Stimulated activated CD4-positive, alpha-beta T cell treated with anti-CD3 and anti-CD28 coated beads, Interleukin-15, amount 100 ng/mL, for 48 hours (primary cell): ENCODE data around the gene MIDN.

ENCODE experiments used
- DNase-seq, 2 donors: peaks; one replicate each; pipeline ENCODE4 v3.0.0-alpha.2; 2020; ENCODE audit warnings: low read depth in 2 of 2

MIDN gene

DNA sequence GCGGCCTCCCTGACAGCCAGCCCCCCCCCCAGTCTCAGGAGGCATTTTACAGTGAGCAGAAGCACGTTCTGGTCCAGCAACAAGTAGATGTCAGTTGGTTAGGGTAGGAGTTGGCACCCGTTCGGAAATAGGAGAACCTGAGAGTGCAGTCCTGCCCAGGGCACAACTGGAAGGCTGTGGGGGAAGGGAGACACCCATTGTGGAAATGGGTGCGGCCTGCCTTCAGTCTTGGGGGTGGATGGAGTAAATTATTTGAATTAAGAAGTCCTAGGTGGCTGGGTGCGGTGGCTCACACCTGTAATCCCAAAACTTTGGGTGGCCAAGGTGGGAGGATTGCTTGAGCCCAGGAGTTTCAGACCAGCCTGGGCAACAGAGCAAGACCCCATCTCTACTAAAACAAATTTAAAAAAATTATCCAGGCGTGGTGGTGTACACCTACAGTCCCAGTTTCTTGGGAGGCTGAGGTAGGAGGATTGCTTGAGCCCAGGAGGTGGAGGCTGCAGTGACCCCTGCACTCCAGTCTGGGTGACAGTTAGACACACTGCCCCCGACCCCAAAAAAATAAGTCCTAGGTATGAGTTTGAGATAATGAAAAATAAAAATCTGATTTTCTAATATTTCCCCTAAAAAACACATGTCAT, 21.9 kb downstream of the MIDN start:
- DNase-seq = no peak

DNA sequence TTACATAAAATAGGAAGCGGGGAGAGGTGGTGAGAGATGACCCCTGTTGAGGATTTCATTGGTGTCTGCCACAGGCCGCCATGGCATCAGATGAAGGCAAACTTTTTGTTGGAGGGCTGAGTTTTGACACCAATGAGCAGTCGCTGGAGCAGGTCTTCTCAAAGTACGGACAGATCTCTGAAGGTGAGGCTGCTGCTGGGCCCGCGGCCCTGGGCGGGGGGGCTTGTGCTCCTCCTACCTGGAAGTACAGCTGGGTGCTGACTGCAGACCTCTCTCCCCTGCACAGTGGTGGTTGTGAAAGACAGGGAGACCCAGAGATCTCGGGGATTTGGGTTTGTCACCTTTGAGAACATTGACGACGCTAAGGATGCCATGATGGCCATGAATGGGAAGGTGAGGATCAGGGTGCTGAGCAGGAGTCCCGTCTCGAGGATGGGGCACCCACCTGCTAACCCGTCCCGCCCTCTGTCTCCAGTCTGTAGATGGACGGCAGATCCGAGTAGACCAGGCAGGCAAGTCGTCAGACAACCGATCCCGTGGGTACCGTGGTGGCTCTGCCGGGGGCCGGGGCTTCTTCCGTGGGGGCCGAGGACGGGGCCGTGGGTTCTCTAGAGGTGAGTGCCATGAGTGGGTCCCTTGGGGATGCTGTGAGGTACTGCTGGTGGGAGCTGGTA, 22.6 kb downstream of the MIDN start:
- DNase-seq = no peak

DNA sequence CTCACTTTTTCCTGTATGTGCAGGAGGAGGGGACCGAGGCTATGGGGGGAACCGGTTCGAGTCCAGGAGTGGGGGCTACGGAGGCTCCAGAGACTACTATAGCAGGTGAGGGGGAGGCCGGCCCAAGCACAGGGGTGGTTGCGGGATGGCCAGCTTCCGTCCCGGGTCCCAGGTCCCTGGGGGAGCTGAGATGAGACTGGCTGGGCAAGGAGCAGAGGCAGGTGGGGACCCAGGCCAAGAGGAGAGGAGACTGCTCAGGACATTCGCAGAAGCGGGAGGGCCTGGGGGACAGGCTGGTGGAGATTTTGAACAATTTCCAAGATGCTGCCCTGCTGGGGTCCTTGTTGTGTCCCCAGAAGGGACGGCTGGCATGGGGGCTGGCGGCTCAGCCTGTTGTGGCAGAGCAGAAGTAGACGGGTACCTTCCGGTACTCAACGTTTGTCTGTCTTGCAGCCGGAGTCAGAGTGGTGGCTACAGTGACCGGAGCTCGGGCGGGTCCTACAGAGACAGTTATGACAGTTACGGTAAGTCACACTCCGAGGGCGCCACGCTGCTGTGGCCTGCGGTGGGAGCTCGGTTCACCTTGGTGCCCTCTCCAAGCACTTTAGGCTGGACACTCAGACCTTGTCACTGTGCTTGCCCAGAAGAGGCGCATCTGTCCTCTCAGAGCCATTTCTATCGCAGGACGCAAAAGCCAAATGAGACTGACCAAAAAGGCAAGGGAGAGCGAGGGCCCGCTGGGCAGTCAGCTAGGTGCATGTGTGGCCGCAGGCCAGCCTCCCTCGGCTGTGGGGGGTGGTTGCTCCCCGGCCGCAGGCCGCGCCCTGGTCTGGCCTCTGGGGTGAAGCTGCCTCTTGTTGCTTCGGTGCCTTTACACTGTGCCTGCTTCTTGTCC, 23.4 kb downstream of the MIDN start:
- no peak for DNase-seq

DNA sequence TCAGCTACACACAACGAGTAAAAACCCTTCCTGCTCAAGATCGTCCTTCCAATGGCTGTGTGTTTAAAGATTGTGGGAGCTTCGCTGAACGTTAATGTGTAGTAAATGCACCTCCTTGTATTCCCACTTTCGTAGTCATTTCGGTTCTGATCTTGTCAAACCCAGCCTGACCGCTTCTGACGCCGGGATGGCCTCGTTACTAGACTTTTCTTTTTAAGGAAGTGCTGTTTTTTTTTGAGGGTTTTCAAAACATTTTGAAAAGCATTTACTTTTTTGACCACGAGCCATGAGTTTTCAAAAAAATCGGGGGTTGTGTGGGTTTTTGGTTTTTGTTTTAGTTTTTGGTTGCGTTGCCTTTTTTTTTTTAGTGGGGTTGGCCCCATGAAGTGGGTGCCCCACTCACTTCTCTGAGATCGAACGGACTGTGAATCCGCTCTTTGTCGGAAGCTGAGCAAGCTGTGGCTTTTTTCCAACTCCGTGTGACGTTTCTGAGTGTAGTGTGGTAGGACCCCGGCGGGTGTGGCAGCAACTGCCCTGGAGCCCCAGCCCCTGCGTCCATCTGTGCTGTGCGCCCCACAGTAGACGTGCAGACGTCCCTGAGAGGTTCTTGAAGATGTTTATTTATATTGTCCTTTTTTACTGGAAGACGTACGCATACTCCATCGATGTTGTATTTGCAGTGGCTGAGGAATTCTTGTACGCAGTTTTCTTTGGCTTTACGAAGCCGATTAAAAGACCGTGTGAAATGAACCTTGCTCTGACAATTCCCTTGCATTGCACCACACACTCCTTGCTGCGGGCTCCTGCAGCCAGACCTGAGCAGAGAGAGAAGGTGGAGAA, 24.3 kb downstream of the MIDN start:
- no peak for DNase-seq

DNA sequence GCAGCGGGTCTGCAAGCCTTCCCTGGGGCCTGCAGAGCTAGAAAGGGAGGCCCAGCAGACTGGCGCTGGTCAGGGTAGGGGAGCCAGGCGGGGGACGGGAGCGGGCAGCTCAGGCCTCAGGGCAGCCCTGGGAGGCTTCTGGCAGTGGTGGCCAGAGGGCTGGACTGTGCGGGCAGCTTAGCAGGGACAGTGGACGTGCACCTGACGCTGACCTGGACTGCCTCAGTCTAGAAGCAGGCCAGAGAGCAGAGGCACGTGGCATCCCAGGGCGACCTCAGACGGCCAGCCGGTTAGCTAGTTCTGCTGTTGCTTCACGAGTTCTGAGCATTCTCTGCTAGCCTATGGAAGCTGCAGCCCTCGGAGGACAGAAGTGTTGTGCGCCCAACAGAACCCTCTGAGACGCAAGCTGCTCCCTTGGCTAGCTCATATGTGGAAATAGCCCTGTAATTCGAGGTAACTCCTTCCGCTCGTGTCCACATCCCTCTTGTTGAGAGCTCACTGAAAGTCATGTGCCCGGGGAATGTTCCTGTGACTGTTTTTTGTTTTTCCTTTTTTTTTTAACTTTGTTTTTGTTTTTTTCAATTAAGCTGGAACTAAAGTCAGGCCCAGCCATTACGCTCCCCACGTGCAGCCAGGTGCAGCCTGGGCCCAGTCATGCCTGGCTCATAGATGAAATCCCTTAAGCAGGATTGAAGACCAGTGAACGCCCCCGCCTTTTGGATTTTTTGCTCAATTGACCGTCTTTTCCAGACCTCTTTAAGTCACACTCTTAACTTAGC, 25.1 kb downstream of the MIDN start:
- DNase-seq = no peak

DNA sequence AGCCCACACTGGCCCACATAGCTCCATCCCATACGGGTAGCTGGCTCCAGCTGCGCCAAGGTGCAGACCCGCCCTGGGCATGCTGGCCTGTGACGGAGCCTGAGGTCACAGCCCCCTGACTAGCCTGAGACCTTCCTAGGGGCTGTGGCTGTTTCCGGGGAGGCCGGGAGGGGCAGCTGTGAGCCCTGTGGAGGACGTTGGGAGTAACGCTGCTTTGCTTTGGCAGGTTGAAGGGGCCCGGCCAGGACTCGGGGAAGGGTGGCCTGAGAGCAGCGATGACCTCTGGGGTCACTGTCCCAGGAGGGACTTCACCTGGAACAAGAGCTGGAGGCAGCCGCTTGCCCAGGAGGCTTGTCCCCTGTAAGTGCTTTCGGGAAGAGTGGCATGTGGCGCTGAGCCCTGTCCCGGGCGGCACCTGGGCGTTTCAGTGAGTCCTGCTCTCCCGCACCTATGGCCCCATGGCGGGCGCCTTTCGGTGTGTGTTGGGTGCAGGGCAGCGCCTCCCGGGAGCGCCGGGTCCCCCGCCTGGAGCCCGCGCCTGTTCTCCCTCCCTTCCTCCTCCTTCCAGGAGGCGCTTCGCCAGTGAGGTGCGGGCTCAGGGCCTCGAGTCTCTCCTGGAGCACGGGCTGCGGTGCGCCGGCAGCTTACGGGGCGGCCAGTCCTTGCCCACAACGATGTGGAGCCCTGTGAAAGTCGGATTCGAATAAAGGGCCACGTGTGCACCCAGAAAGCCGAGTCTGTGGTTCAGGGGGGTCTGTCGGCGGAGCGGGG, 25.9 kb downstream of the MIDN start:
- DNase-seq = no peak

DNA sequence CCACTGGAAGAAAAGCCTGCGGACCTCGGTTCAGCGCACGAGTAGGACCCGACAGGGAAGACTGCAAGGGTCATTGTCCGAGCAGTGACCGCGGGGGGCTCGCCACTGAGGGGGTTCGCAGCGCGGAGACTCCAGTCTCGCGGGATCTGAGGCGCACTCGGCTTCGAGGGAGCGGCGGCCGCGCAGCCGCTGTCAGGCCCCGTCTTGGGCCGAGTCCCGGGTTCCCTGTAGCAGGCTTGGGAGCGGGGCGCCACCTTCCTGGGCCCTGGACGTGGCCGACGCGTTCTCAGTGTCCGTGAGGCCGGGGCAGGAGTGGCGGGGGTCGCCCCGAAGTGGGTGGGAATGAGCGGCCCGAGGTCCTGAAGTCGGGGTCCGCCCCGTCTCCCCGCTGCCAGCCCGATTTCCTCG, 26.5 kb downstream of the MIDN start:
- DNase-seq = no peak

DNA sequence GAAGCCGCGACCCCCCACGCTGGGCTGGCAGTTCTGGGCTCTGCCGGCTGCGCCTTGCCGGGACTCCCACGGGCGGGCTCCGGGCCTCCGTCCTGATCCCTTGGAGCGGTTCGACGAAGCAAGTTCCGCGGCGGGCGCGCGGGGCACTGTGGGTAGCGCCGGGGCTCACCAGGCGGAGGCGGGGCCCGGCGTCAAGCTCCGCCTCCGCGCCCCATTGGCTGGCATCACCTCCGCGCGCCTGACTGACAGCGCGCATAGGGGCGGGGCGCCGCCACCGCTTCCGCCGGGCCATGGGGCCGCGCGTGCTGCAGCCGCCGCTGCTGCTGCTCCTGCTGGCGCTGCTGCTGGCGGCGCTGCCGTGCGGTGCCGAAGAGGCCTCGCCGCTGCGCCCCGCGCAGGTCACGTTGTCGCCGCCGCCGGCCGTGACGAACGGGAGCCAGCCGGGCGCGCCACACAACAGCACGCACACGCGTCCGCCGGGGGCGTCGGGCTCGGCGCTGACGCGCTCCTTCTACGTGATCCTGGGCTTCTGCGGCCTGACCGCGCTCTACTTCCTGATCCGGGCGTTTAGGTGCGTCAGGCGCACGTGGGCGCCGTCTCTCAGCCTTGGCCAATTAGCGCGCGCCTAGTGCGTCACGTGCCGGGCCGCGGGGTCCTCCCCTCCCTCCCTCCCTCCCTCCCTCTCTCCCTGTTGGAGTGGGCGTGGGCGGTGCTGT, 27.0 kb downstream of the MIDN start, which contains the start of gene FAM174C:
Gene FAM174C, plus strand, starts transcription at position 271 of the 716 bp plus-strand sequence. Its CDS starts 20 bp downstream, at position 291.
- peak; percentile 94 to 95 for DNase-seq

DNA sequence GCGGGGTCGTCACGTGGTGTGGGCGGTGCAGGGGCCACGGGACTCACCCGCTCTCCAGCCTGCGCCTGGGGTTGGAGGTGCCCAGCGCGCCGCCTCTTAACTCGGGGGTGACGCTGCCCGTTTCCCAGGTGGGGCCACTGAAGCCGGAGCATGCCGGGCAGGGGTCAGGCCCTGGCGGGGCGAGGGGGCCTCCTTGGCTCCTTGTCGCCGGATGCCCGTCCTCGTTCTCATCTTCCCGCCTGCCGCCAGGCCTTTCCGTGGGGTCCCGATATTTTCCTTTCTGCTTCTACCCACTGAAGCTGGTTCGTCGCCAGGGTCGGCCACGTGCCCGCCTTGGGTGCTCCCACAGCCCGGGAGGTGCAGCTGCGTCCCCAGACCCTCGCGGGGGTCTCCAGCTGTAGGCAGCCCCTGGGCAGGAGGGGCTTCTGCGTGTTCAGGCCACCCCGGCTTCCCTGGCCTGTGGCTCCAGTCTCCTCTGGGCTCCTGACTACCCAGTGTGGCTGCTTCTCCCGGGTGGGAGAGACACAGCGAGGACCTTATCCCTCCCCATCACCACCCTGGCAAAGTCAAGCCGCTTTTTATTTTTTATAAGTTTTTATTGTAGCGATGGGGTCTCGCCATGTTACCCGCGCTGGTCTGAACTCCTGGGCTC, 27.7 kb downstream of the MIDN start:
- no peak for DNase-seq

DNA sequence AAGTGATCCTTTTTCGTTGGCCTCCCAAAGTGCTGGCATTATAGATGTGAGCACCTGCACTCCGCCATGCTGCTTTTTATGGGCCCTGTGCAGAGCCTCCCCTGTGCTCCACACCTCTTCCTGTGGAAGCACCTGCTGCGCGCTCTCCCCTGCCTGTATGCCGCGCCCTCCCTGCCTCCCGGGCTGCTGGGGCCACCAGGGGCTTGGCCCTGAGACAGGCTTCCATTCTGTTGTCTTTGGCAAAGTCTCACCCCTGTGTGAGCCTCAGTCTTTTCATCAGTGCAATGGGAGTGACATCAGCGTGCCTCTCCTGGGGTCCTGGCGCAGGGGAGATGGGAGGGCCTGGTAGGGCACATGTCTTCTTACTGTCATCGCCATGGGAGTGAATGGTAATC, 28.2 kb downstream of the MIDN start:
- no peak for DNase-seq

DNA sequence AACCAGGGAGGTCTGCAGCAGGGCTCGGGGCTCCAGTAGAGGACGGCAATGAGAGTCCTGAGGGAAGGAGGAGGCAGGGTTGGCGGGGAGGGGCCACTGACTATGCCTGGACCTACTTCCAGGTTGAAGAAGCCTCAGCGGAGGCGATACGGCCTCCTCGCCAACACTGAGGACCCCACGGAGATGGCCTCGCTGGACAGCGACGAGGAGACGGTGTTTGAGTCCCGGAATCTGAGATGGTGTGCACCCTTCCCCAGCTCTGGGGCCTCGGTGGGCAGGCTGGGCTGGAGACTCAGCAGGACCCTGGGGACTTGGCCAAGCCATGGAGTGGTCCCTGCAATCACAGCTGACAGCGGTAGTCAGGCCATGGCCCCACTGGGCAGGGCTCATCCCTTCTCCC, 28.7 kb downstream of the MIDN start:
- no peak for DNase-seq

DNA sequence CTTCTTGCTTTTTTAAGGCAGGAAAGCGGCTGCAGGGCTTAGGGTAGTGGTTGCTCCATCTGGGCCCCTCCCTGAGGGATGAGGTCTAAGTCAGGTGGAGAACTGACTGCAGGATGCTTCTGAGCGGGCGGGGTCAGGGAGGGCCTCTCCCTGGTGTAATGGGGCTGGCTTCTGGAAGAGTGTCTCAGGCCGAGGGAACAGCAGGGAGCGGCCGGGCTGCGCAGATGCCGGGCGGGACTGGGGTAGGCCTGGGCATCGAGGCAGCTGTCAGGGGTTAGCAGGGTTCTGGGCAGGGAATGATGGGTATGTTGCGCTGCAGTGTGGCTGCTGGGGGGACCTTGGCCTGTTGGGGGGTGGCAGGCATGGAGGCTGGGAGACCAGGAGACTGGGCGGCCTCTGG, 29.7 kb downstream of the MIDN start:
- DNase-seq = no peak

DNA sequence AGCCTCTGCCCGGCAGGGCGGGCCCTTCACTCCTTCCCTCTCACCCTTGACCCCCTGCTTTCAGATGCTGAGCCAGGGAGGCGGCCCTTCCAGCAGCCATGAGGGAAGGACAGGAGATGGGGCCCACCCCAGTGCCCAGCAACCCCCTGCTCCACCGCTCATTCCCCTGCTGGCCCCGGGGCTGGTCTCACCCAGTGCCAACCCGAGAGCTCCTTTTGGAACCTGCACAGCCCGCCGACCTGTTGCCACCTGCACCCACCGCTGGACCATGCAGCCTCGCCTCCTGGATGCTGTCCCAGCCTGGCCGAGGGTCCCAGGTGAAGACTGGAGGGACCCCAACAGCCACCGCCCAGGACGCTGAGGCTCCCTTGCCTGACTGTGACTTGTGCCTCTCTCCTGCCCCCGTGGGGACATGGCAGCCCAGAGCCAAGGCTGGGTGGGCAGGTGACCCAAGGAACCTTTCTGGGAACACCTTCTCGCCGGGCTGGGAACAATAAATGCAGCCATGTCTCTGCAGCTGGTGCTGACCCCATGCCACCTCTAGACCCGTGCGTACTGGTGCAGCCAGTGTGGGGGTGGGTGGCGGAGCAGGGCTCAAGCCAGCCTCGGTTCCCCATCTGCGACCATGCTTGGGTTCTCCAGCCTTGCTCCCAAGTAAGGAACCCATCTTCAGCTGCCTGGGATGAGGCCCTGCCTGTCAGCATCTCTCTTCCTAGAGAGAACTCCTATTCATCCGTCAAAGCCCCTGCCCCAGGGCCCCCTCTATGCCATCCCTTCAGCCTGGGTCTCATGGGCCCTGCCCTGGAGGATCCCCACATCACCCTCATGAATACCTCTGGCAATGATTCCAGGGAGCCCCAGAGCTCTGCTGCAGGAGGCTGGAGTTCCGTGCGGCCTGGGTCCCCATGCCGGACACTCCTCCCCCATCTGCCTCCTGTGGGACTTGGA, 30.6 kb downstream of the MIDN start:
- DNase-seq = no peak

DNA sequence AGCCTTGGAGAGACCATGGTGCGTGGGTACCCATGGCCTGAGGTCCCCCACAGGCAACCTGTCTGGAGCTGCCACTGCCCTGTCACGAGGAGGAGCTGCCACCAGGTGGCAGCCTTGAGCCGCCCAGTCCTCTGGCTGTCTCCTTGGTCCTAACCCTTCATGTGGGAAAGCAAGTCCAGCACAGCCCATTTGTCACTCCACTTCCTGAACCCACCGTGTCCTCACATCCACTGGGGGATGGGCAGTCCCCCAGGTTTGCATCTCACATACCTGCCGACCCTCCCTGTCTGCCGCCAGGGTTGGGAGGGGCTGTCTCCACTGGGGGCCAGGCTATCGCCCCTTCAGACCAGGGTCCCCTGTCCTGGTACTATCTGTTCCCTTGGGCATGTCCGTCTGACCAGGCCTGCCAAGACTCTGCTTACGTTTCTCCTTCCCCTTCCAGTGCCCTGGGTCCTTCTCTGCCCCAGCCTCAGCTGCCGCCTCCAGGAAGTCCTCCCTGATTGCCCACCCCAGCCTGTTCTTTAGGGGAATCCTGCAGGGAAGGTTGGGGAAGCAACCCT, 31.5 kb downstream of the MIDN start:
- peak in 1 of 2 donors; percentile 73 for DNase-seq

DNA sequence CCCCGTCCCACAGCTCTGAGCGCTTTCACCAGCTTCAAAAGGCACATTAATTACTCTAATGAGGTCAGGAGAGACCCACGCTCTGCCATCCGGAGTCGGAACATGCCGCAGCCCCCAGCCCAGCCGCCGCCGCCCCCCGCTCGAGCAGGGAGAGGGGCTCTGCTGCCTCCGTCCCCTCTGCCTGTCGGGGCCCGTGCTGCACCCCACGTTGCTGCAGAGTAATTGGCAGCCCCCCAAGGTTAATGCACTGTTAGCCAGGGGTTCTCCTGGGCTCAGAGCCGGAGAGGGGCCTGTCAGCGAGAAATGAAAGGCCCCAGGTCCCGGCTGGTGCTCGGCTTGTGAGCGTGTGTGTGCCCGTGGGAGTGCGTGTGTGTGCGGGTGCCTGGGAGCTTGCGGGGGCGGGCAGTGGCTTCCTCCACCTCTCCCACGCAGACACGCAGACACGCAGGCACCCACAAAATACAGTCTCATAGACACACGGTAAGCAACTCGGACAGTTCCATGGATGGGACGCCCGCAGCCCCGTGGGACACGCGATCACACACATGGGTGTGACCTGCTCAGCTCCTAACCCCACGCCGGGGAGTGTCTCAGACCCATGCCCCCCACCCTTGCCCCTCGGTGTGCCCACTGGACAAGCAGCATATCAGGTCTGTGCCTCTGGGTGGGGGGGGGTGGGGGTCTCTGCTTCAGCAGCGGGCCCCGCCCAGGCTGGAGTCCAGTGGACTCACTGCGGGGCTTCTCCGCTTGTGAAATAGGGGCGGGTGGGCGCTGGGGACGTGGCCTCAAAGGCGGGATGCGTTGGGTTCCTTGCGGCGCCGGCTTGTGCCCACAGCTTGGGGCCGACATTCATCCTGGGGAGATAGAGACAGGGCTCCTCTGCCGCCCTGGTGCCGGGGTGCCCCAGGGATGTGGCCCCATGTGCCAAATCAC, 32.5 kb downstream of the MIDN start:
- no peak for DNase-seq

DNA sequence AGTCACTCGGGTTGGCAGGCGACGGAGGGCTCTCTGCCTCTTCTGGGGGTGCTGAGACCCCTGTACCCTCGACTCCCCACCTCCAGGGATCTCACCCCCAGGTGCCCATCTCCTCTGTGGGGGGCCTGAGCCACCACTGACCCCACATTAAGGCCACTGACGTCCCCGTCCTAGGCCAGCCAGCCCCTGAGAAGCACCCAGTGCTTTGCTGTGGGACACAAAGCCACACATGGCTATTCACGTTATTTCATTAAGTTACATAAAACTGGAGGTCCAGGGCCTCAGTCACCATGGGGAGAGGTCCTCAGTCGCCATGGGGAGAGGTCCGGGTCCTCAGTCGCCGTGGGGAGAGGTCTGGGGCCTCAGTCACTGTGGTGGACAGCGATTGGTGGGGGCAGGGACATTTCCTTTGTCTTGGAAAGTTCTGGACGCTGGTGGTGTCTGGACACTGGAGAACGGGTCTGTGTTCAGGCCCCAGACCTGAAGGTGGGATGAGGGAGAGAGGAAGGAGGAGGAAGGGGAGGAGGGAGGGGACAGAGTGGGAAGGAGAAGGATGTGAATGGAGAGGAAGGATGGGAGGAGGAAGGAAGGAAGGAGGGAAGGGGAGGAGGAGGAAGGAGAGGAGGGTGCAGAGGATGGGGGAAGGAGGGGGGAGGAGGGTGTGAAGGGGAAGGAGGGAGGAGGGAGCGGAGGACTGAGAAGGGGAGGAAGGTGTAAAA, 33.3 kb downstream of the MIDN start:
- DNase-seq = no peak
